Activated CD8-positive, alpha-beta memory T cell treated with anti-CD3 and anti-CD28 coated beads, Interleukin-2, amount 10 ng/mL, durations not matched to agents 7 days and 5 days (primary cell): Measurements from ENCODE around the gene GLRX2. TPM values are rescaled to one million over a fixed set of nuclear protein-coding genes. Genes with fewer than 3 reads are reported as not detected.
A peak's percentile ranks its signal among the peaks of the same experiment; 100 is the strongest.
"Not testable (repeated sequence)": the region's sequence is repeated elsewhere in the genome, so short reads cannot be mapped to it uniquely, and the experiment has no call there.

Source experiments
- ATAC-seq: fragments of 150-1000 bp; cut with Tn5 transposase; one replicate; pipeline ENCODE4 v1.10.0; 2021; ENCODE audit warnings: moderate library complexity
- CTCF ChIA-PET: fragments of 350-600 bp; sonication (Branson Sonifier 250); formaldehyde crosslinking; loops from one replicate; lab custom pipeline; 2021; ENCODE audit warnings: antibody characterized with exemption; lab: Charles Lee
- DNase-seq: peaks from one replicate; pipeline ENCODE4 v3.0.0-alpha.2; 2020
- H3K27ac Mint-ChIP-seq: one replicate; pipeline ENCODE4 v1.8.0; 2021; ENCODE audit warnings: mild to moderate bottlenecking, mixed read lengths
- H3K27me3 Mint-ChIP-seq: one replicate; pipeline ENCODE4 v1.8.0; 2021; ENCODE audit warnings: mixed read lengths
- H3K36me3 Mint-ChIP-seq: one replicate; pipeline ENCODE4 v1.8.0; 2021; ENCODE audit warnings: mild to moderate bottlenecking, mixed read lengths
- H3K4me1 Mint-ChIP-seq: one replicate; pipeline ENCODE4 v1.8.0; 2021; ENCODE audit warnings: mixed read lengths
- H3K4me3 Mint-ChIP-seq: one replicate; pipeline ENCODE4 v1.8.0; 2021; ENCODE audit warnings: mild to moderate bottlenecking, moderate library complexity, mixed read lengths
- H3K9me3 Mint-ChIP-seq: one replicate; pipeline ENCODE4 v1.8.0; 2022; ENCODE audit warnings: low read depth, mixed read lengths
- total RNA-seq, 2 experiments: library from RNA; stranded (reverse); gene quantifications; one replicate each; pipeline ENCODE4 v1.2.3, GENCODE V29; 2021

GLRX2 gene
- total RNA-seq, 2 experiments from 2014 or later, result 22.3 to 37.6 TPM

DNA sequence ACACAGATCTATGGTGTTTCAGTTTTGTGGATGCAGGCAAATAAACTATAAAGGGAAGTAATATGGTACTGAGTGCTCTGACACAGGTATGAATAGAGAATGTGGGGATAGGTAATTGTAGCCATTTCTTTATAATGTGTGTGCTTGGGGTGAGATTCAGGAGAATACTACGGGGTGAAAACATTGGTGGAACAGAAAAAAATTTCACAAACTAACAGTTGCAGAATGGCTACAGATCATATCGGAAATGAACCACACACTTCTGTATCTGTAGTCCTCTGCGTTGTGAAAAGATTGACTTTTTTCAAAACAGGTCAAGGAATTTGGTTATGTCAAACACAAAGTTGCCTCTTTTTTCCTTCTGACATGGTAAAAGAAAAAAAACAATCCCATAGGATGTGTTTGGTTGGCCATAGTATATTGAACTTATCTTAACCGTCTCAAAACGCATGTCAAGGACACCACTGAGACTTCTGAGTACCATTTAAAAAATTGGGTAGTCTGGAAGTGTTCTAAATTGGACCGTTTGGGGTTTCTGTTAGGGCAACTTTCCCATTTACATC lies 15.5 kb upstream of the GLRX2 start:
- Mint-ChIP-seq H3K27ac (peak overlapping the region; percentile 97), H3K4me3 (peak overlapping the region; percentile 96), H3K27me3 (no peaks in the 10 kb centered on the region), H3K4me1 (peaks cover 51% of the 10 kb centered on the region), H3K9me3 (no peaks in the 10 kb centered on the region), H3K36me3 (peaks cover 16% of the 10 kb centered on the region)
- ATAC-seq (no peak), DNase-seq (no peak)
- CTCF ChIA-PET, result interaction anchor here (0.6 to 3.8 kb wide), 4 partner anchors 9 to 366 kb away, joined by 3 to 40 read pairs (median 4); partner anchors contain the start of gene GLRX2

DNA sequence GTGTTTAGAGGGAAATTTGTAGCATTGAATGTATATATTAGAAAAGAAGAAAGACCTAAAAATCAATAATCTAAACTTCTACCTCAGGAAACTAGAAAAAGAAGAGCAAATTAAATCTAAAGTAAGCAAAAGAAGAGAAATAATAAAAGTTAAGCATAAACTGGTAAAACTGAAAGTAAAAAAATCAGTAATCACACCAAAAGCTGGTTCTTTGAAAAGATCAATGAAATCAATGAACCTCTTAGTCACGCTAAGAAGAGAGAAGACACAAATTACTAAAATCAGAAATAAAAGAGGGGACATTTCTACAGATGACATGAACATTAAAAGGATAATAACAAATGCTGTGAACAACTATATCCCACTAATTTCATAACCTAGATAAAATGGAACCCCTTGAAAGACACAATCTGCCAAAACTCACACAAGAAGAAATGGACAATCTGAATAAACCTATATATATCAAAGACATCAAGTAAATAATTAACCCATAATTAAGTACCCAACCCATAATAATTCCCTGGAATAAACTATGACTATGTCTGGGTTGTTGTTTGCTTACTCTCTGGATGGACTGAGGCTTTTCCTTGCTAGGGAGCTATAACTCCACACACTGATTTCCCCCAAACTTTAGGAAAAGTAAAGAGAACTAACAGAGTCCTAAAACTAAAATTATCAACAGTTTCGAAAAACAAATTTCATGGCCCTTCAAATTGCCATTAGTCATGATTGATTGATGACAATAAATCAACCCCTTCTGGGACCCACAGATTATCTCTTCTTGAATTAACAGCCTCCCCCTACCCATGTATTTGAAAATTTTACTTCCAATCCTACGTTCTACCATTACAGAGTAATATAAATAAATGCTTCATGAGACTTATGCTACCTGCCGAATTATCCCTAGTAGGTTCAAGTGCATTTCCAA lies 13.9 kb upstream of the GLRX2 start:
- peaks cover 7% of the 10 kb centered on the region for H3K36me3 Mint-ChIP-seq
- H3K9me3 Mint-ChIP-seq, result no peaks in the 10 kb centered on the region
- no peaks in the 10 kb centered on the region for H3K27me3 Mint-ChIP-seq
- ATAC-seq (no peak), DNase-seq (no peak)
- CTCF ChIA-PET, result interaction anchor here (3.8 kb wide), 1 partner anchor 15 kb away, joined by 40 read pairs; the partner anchor contains the start of gene GLRX2
- peaks cover 40% of the 10 kb centered on the region for H3K4me1 Mint-ChIP-seq
- no peak overlapping the region for H3K27ac Mint-ChIP-seq
- peak overlapping the region; percentile 25 for H3K4me3 Mint-ChIP-seq

GRCh38 chr1:193118194-193118593 lies 13.0 kb upstream of the GLRX2 start:
- DNase-seq, result no peak
- Mint-ChIP-seq H3K4me3 (no peak overlapping the region), H3K9me3 (no peaks in the 10 kb centered on the region), H3K27me3 (no peaks in the 10 kb centered on the region), H3K36me3 (peaks cover 5% of the 10 kb centered on the region), H3K27ac (no peak overlapping the region), H3K4me1 (peaks cover 32% of the 10 kb centered on the region)
- CTCF ChIA-PET, result no interaction called here
- ATAC-seq, result no peak

GRCh38 chr1:193117167-193117566 lies 12.0 kb upstream of the GLRX2 start:
- H3K36me3 Mint-ChIP-seq, H3K27ac Mint-ChIP-seq, ATAC-seq, H3K4me3 Mint-ChIP-seq, H3K27me3 Mint-ChIP-seq, H3K9me3 Mint-ChIP-seq, DNase-seq: not testable (repeated sequence)
- peaks cover 26% of the 10 kb centered on the region for H3K4me1 Mint-ChIP-seq
- CTCF ChIA-PET, result interaction anchor here (0.7 kb wide), 1 partner anchor 47 kb away, joined by 3 read pairs; no protein-coding TSS in a partner anchor

DNA sequence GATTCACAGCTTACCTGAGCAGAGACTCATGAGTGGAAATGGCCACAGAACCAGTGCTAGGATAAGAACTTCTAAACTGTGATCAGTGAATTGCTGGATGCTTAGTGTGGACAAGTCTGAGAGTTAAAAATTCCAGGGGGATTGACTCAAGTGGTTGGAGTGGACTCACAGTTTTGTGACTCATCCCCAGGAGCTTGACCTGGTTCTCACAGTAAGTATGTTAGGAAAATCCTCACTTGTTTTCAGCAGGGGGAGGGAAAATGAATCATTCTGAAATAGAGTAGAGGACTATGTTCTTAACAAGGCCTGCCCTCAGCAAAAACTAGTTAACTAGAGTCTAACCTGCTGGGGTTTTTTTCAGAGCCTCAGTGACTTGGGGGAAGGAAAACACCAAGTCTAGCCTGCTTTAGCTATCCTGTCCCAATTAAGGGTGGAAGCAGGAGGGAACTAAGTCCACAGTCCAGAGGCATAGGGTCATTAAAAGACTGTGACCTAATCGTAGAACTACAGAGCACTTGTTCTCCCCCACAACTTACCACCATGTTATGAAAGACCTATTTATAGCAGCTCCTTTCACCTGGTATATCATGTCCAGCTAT lies 10.5 kb upstream of the GLRX2 start:
- DNase-seq (no peak), ATAC-seq (no peak)
- Mint-ChIP-seq H3K27me3 (no peaks in the 10 kb centered on the region), H3K36me3 (peaks cover 1% of the 10 kb centered on the region), H3K27ac (no peak overlapping the region), H3K9me3 (no peaks in the 10 kb centered on the region), H3K4me3 (no peak overlapping the region), H3K4me1 (peaks cover 22% of the 10 kb centered on the region)
- CTCF ChIA-PET, result interaction anchor here (0.6 kb wide), 1 partner anchor 46 kb away, joined by 5 read pairs; no protein-coding TSS in a partner anchor

- Mint-ChIP-seq H3K4me1 (peaks cover 19% of the 10 kb centered on the region), H3K9me3 (no peaks in the 10 kb centered on the region), H3K36me3 (peaks cover 1% of the 10 kb centered on the region), H3K27me3 (no peaks in the 10 kb centered on the region), H3K4me3 (no peak overlapping the region), H3K27ac (no peak overlapping the region)
- CTCF ChIA-PET, result no interaction called here
- DNase-seq, result no peak
- no peak for ATAC-seq
These were observed 9.4 kb upstream of the GLRX2 start for GRCh38 chr1:193114485-193115095.

- Mint-ChIP-seq H3K4me1 (peaks cover 13% of the 10 kb centered on the region), H3K4me3 (no peak overlapping the region), H3K27ac (no peak overlapping the region), H3K27me3 (peaks cover 4% of the 10 kb centered on the region), H3K9me3 (no peaks in the 10 kb centered on the region), H3K36me3 (peaks cover 1% of the 10 kb centered on the region)
- CTCF ChIA-PET, result no interaction called here
- DNase-seq, result no peak
- ATAC-seq, result no peak
These were observed 8.7 kb upstream of the GLRX2 start for GRCh38 chr1:193113992-193114332.

- peaks cover 8% of the 10 kb centered on the region for H3K4me1 Mint-ChIP-seq
- peaks cover 8% of the 10 kb centered on the region for H3K27me3 Mint-ChIP-seq
- H3K27ac Mint-ChIP-seq, result no peak overlapping the region
- ATAC-seq, result no peak
- CTCF ChIA-PET, result interaction anchor here (1.0 kb wide), 1 partner anchor 10 kb away, joined by 3 read pairs; no protein-coding TSS in a partner anchor
- DNase-seq, result no peak
- no peak overlapping the region for H3K4me3 Mint-ChIP-seq
- H3K36me3 Mint-ChIP-seq, result peaks cover 1% of the 10 kb centered on the region
- no peaks in the 10 kb centered on the region for H3K9me3 Mint-ChIP-seq
These were observed 8.2 kb upstream of the GLRX2 start for GRCh38 chr1:193113258-193113991.

DNA sequence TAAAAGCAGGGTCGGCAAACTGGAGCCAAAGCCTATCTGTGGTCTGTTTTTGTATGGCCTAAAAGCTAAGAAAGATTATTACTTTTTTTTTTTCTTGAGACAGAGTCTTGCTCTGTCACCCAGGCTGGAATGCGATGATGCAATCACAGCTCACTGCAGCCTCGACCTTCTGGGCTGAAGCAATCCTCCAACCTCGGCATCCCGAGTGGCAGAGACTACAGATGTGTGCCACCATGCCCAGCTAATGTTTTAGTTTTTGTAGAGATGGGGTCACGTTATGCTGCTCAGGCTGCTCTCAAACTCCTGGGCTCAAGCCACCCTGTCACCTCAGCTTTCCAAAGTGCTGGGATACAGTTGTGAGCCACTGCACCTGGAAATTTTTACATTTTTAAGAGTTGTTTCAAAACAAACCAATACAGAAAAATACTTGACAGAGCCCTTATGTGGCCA lies 6.5 kb upstream of the GLRX2 start:
- H3K36me3 Mint-ChIP-seq, result peaks cover 1% of the 10 kb centered on the region
- no peak overlapping the region for H3K27ac Mint-ChIP-seq
- H3K27me3 Mint-ChIP-seq, result peaks cover 8% of the 10 kb centered on the region
- no peaks in the 10 kb centered on the region for H3K9me3 Mint-ChIP-seq
- DNase-seq (no peak), ATAC-seq (no peak)
- no peak overlapping the region for H3K4me3 Mint-ChIP-seq
- H3K4me1 Mint-ChIP-seq, result no peaks in the 10 kb centered on the region
- CTCF ChIA-PET, result interaction anchor here (0.6 to 1.0 kb wide), 2 partner anchors 10 to 19 kb away, joined by 4 to 5 read pairs; no protein-coding TSS in a partner anchor

GRCh38 chr1:193110864-193111263 lies 5.7 kb upstream of the GLRX2 start:
- H3K4me3 Mint-ChIP-seq, result no peak overlapping the region
- DNase-seq, result no peak
- CTCF ChIA-PET, result no interaction called here
- peaks cover 1% of the 10 kb centered on the region for H3K4me1 Mint-ChIP-seq
- no peak overlapping the region for H3K27ac Mint-ChIP-seq
- H3K36me3 Mint-ChIP-seq, result no peaks in the 10 kb centered on the region
- H3K27me3 Mint-ChIP-seq, result peaks cover 8% of the 10 kb centered on the region
- H3K9me3 Mint-ChIP-seq, result no peaks in the 10 kb centered on the region
- ATAC-seq, result no peak

DNA sequence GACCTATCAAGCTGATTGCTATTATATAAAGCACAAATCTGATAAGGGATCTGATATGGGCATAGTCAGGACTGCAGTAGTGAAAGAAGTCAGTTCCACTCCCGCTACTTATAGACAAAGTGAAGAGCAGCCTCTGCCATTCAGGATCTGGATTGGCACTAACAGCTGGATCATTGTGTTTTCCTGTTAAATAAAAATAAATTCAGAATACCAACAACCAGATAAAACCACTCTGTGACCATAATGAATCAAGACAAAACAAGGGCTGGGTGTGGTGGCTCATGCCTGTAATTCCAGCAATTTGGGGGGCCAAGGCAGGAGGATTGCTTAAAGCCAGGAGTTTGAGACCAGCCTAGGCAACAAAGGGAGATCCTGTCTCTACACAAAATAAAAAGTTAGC lies 5.0 kb upstream of the GLRX2 start:
- ATAC-seq, result no peak
- CTCF ChIA-PET, result no interaction called here
- Mint-ChIP-seq H3K9me3 (no peaks in the 10 kb centered on the region), H3K27ac (no peak overlapping the region), H3K27me3 (peaks cover 8% of the 10 kb centered on the region), H3K4me1 (peaks cover 6% of the 10 kb centered on the region), H3K4me3 (no peak overlapping the region), H3K36me3 (no peaks in the 10 kb centered on the region)
- DNase-seq, result no peak

- H3K27ac Mint-ChIP-seq, result no peak overlapping the region
- no peaks in the 10 kb centered on the region for H3K36me3 Mint-ChIP-seq
- CTCF ChIA-PET, result no interaction called here
- DNase-seq (no peak), ATAC-seq (no peak)
- H3K4me3 Mint-ChIP-seq, result no peak overlapping the region
- H3K27me3 Mint-ChIP-seq, result peaks cover 8% of the 10 kb centered on the region
- peaks cover 6% of the 10 kb centered on the region for H3K4me1 Mint-ChIP-seq
- no peaks in the 10 kb centered on the region for H3K9me3 Mint-ChIP-seq
These were observed 4.4 kb upstream of the GLRX2 start for GRCh38 chr1:193109619-193110018.
